NCI-H187 (cell line): ENCODE measurements around the gene KRTAP4-12.
"Not testable (repeated sequence)": the region's sequence is repeated elsewhere in the genome, so short reads cannot be mapped to it uniquely, and the experiment has no call there.

ENCODE experiments used
- DNase-seq, 2 experiments: peaks; one replicate each; lab custom pipeline; 2025; lab: John Stamatoyannopoulos, UW

KRTAP4-12 gene

GRCh38 chr17:41126412-41126811 is 2.4 kb upstream of the KRTAP4-12 start:
- no peak for DNase-seq

- no peak for DNase-seq
These were observed 1.1 kb upstream of the KRTAP4-12 start for GRCh38 chr17:41125064-41125463.

GRCh38 chr17:41123292-41123990 is 541 bp downstream of the KRTAP4-12 start:
- not testable (repeated sequence) for DNase-seq

- no peak for DNase-seq
These were observed 2.2 kb downstream of the KRTAP4-12 start for GRCh38 chr17:41121742-41122141.

GRCh38 chr17:41119696-41120690 is 4.0 kb downstream of the KRTAP4-12 start:
- DNase-seq: not testable (repeated sequence)

- DNase-seq: no peak
These were observed 5.3 kb downstream of the KRTAP4-12 start for GRCh38 chr17:41118721-41119120.

- DNase-seq: not testable (repeated sequence)
These were observed 6.1 kb downstream of the KRTAP4-12 start, which contains the start of gene KRTAP4-11 for GRCh38 chr17:41117846-41118386. KRTAP4-11 (minus strand) TSS chr17:41118373; CDS start chr17:41118315, 58 bp downstream.

GRCh38 chr17:41116297-41116696 is 7.7 kb downstream of the KRTAP4-12 start:
- DNase-seq: no peak

- DNase-seq: no peak
These were observed 12.7 kb downstream of the KRTAP4-12 start for GRCh38 chr17:41111151-41111885.

GRCh38 chr17:41108728-41109386 is 15.1 kb downstream of the KRTAP4-12 start:
- DNase-seq: not testable (repeated sequence)

- DNase-seq: no peak
These were observed 16.0 kb downstream of the KRTAP4-12 start for GRCh38 chr17:41107941-41108450.

GRCh38 chr17:41105347-41105746 is 18.6 kb downstream of the KRTAP4-12 start, which contains the start of gene KRTAP4-9:
KRTAP4-9 (plus strand) TSS chr17:41105389; CDS start chr17:41105389, 0 bp downstream.
- DNase-seq: not testable (repeated sequence)

- DNase-seq: not testable (repeated sequence)
These were observed 19.5 kb downstream of the KRTAP4-12 start for GRCh38 chr17:41104386-41105038.

GRCh38 chr17:41103896-41104295 is 20.1 kb downstream of the KRTAP4-12 start:
- DNase-seq: no peak

GRCh38 chr17:41101586-41102259 is 22.3 kb downstream of the KRTAP4-12 start, which contains the start of gene KRTAP4-16:
KRTAP4-16 (minus strand) TSS chr17:41102209; CDS start chr17:41102209, 0 bp downstream.
- DNase-seq: no peak

- DNase-seq: not testable (repeated sequence)
These were observed 24.1 kb downstream of the KRTAP4-12 start for GRCh38 chr17:41099682-41100480.

GRCh38 chr17:41098481-41098880 is 25.5 kb downstream of the KRTAP4-12 start:
- no peak for DNase-seq

GRCh38 chr17:41098042-41098441 is 25.9 kb downstream of the KRTAP4-12 start, which contains the start of gene KRTAP4-8:
KRTAP4-8 (minus strand) TSS chr17:41098142; CDS start chr17:41098084, 58 bp downstream.
- no peak for DNase-seq
